Measurements from ENCODE around the gene USH1C.
A peak's percentile ranks its signal among the peaks of the same experiment; 100 is the strongest.

USH1C gene

DNA sequence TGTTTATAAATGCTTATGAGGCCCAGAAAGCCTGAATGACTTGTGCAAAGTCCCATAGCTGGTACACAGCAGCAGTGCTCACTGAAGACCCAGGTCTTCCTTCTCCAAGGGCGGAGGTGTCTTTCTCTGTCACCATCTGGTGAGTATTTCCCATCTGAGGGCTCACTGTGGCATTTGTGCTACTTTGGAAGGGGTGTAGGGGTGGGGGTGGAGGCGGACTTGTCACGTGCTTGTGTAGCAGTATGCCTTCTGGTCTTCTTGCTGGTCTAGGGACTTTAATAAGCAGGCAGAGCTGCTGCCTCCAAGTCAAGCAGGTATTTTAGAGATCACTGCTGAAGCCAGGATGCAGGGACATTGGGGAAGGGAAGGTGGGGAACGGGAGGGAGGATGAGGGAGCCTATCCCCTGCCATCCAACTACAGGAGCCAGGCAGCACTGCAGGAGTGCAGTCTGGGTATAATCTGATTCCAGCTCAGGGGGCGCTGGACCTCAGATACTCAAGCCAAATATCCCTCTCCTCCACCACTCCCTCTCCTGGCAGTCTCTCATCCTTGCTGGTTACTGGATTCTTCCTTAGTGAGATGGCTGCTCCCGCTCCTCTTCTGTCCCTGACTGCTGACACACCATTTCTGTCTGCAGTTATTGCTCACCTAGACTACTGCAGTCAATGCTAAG, 71.0 kb downstream of the USH1C start:
- DNase-seq (ENCODE audit: low spot score) = peak; percentile 82

DNA sequence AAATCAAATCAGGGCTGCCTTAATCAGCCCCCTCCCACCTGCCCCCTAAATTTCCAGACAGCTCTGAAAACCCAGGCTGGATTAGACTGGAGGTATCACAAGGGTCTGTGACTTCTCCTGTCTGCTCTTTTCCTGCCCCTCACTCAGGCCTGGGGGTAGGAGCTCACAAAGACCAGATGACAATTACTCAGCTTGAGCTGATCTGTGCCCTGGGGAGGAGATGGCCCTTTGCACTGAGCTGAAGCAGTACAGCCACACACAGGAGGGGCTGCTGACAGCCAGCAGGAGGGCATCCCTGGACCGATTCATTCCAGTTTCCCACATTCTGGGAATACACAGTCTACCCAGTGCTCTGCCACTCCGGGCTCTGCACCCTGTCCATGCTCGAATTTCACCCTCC, 71.7 kb downstream of the USH1C start:
- no peak for DNase-seq (ENCODE audit: low spot score)

DNA sequence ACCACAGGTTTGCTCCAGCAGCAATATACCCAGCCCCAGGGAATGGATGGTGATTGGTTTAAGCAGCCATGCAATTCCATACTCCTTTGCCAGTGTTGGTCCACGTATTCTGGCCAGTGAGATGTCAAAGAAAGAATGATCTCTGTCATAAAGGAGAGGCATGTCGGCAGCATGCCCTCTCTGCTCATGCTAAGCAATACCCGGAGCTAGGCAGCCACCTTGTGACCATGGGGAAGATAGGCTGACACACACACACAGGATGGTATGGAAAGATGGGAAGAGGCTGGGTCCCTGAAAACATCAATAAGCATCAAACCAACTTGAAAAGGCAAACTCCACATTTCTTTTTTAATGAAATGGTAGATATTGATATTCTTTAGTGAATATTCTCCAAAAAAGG, 72.7 kb downstream of the USH1C start:
- DNase-seq (ENCODE audit: low spot score) = no peak

DNA sequence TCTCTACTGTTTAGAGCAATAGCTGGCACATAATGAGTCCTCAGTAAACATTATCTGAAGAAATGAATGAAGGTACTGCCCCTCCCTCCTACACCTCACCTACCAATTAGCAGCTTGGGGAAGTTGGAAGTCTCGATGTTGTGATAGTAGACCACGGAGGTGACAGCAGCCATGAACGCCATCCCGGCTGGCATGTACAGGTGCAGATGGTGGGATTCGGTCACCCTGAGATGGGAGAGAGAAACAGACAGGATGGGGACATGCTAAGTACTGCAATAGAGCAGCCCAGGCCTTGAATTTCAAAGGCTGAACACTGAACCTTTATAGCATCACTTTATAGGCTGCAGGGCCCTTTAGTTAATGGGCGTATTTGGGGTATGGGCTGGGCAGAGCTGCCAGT, 74.2 kb downstream of the USH1C start:
- no peak for DNase-seq (ENCODE audit: low spot score)

DNA sequence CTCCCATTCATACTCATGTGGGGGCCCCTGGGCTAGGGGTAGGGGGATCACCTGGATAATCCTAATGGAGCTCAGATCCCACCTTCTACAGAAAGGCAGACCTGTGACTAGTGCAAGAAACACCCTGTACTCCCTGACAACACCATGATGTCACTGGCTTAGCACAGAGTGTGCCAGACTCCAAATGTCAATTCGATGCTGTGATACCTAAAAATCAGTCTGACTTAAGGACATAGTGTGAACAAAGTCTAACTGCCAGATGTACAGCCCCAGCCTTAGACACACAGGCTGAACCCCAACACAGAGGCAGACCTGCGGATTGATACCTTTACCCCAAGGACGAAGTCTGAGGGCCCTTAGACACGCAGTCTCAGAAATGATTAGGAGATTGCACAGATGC, 76.1 kb downstream of the USH1C start:
- DNase-seq (ENCODE audit: low spot score) = no peak

DNA sequence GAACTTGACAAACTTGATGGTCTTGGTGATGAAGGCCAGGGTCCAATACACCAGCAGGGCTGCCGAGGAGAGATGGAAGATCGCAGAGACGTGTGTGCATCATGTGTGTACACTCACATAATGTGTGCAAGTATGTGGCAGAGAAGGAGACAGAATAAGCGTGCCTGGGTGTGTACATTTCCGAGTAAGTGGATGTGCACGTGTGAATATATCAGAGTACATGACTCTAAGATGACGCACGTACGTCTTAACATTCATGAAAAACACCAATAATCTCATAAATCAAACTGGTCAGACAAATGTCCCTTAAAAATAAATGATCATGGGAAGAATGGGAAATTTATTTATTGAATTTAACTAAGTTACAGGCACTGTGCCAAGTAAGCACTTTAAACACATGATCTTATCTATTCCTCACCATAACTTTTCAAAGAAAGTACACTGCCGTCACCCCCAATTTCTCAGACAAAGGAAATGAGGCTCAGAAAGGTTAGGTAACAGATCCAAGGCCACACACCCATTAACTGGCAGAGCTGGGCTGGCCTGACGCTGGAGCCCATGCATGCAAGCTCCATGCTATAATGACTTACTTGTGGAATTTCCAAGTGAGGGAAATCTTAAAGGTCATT, 80.6 kb downstream of the USH1C start:
- DNase-seq (ENCODE audit: low spot score) = no peak

DNA sequence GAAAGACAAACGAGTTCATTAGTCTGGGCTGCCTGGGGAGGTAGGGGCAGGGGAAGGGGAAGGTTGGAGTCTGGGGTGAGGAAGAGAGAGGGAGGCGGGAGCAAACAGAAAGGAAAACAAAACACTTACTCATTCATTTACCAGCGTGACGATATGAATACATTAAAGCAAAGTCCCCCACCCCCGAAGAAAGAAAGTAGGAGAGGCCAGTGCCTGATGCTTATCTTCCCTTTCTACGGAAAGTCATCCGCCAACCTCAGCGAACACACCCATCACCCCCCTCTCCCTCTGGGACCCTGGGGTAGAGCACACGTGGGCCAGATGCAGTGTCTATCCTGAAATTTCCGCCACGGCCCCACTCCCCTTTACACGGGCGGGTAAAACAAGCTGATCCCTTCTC, 81.3 kb downstream of the USH1C start:
- no peak for DNase-seq (ENCODE audit: low spot score)

DNA sequence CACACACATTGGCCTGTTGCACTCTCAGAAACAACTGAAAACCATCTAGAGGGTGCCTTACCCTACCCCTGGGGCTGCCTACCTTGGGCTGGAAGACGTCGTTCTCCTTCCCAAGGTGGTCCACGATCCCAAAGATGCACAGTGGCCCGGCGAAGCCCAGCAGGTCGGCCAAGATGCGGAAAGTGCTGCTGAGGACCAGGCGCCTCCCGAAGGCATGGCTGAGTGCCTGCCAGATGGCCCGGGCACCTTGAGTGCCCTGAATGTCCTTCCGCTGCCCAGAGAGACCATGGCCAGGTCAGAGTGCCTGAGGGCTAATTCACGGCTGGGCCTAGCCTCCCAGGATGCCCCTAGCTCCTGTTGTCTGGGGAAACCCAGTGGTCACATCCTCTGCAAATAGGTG, 83.8 kb downstream of the USH1C start:
- no peak for DNase-seq (ENCODE audit: low spot score)

DNA sequence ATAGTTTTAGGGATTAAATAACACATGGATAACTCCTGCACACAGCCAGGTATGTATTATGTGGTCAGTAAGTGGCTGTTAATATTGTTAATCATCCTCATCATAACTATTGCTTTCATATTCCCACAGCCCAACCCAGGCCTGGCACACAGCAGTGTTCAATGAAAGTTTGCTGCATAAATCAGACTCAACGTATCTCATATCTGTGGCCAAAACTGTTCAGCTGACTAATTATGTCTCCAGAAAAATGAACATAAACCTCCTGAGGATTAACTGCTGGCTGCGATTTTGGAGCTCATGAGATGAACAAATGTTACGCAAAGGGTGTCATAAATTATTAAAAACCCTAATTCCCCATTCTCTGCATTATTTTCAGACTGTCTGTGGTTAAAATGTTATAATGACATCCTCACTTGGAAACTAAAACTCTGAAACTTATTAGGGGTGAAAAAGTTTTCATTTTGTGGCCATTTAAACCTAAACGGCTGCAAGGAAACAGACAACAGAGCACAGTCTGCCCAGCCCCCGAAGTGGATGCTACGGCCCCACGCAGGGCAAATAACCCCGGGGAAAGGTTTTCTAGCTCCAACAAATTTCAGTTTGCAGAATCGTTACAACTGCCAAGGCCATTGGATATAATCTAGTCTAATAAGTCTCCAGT, 84.8 kb downstream of the USH1C start:
- no peak for DNase-seq (ENCODE audit: low spot score)

DNA sequence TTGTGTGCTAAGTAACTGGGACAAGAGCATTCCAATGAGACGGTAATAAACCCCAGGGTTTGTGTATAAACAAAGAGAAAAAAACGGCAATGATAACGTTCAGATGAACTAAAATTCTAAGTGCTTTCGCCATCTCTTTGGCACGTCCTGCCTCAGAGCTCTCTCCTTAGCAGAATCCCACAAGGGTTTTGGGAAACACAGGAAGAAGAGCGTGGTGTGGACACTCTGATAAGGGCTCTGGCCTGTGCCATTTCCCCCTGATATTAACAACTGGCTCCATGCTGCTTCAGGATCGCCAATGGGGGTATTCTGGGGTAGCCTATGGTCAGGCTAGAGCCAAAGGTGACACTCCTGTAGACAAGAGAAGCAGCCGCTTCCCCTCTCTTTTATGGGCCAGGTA, 85.9 kb downstream of the USH1C start:
- no peak for DNase-seq (ENCODE audit: low spot score)

DNA sequence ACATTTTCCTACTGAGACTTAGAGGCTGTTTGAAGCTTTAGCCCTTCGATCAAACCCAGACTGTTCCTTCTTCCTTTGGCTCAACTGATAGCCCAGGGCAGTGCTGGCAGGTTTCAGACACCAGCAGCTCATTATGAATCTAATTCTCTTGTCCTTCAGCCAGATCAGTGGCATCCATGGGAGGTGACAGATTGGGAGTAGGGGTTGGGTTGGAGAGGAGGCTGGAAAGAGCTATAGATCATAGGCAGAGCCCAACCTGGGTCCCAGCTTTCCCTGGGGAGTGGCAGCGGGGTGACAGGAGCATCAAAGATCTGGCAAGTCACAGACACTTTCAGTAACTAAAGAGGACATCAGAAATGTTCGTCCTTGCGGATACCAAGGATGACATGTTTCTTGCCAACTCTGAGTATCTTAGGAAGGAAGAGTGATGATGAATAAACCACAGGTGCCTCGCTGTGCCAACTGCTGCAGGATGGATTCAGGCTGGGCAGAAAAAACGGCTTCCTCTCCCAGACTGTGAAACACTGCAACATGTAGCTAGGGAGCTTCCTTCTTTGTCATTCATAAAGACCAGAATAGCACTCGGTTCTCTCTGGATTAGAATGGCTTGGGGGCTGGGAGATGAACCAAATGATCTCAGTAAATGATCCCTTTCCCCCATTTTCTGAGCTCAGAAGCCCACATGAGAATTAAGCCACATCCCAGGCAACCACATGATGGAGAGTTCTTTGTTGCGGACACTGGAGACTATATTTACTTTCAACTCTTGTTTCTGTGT, 86.6 kb downstream of the USH1C start:
- no peak for DNase-seq (ENCODE audit: low spot score)

DNA sequence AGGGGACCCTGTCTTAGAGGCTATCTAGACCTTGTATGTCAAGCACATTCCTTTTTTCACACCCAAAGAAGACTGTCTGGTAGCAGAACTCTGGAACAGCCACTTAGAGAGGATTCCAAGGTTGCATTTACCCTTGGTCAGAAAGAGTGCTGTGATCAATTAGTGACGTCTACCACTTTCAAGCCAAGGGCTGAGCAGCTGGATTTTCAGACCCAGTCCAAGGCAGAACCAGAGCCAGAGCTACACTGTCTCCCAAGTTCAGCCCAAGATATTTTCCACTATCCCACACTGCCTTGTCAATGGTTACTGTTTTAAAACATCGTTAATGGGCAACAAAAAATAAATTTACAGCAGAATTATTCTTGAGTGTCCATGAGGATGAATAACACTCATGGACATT, 91.5 kb downstream of the USH1C start:
- DNase-seq (ENCODE audit: low spot score) = no peak

DNA sequence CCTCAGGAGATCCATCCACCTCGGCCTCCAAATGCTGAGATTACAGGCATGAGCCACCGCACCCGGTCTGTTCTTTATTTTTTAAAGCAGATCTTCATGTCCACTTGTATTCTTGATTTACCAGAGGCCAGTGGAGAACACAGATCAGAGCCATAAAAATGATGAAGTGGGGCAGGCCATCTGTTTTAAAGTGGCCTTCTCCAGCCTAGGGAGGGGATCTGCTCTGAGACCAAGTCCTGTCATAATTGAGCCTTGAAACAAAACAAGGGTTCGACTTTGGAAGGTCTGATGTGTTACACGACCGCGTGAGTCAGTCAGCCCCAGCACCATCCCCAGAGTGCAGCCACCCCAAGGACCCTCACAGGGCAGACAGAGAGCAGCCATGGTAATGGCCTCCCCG, 95.1 kb downstream of the USH1C start:
- DNase-seq (ENCODE audit: low spot score) = no peak

DNA sequence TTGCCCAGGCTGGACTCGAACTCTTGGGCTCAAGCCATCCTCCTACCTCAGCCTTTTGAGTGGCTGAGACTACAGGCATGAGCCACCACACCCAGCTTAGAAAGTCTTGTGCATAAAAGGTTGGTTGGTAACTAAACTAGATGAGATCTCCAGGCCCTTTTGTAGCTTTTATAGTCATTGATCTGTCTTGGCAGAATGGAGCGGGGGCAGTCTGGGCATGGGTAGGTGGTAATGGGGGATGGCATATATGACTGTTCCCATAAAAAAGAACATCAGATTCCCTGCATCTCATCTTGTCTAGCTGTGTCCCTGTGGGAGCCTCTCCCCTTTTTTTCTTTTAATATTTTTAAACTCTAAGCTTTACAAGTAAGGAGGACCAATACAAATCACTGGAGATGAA, 97.7 kb downstream of the USH1C start:
- no peak for DNase-seq (ENCODE audit: low spot score)

DNA sequence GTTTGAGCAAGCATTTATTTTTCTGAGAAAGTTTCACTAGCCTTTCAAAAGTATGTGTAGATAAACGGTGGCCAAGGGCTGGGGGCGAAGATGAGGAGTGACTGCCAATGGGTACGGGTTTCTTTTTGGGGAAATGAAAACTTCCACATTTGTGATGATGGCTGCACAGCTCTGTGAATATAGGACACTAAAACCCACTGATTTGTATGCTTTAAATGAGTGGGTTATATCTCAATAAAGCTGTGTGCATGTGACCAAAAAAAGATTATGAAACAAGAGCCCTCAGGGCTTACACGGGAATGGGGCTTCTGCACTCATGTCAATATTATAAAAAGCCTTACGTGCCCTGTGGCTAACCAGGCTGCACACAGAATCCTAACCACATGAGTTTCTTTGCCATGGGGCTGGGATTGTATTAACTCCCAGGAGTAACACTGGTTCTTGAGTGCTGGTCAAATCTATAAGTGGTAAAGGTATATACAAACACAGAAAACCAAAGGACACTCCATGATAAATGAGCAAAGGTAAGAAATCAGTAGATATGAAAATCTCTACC, 98.9 kb downstream of the USH1C start:
- DNase-seq (ENCODE audit: low spot score) = no peak

DNA sequence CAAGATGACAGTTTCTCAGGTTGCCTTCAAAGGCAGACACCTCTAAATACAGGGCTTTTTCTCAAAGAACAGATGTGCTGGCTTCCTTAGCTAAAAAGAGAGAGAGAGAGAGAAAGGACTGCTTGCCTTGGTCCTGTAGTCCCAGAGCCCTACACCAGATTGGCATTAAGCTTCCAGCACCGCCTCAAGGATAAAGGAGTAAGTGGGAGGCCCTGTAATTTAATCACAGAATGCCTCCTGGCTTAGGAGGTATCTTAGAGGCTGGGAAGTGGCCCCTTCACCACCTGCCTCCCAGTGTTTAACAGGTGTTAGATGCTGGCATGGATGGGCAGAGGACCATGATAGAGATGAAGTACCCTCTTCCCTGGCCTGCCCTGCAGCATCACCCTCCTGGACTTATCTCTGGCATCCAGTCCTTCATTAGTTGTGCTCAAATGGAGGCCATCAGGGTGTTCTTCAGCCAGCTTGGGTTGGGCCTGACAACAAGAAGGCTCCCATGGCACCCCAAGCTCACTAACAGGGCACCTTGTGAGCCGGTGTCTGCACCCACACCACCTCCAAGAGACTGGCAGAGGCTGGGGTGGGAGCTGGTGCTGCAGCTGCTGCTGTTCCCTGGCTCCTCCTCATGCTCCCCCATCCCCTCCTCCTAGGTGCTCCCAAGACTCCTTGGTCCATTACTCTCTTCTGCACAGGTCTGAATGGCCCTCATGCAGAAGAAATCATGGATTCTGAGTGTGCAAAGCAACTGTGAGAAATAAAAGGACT, 100.1 kb downstream of the USH1C start:
- no peak for DNase-seq (ENCODE audit: low spot score)
